Measurements from ENCODE around the gene MARCHF3. TPM values are rescaled to one million over a fixed set of nuclear protein-coding genes. Genes with fewer than 3 reads are reported as not detected.

Gene MARCHF3
- total RNA-seq, 6 experiments from 2014 or later: 0.33 to 4.3 (median 0.77) TPM

DNA sequence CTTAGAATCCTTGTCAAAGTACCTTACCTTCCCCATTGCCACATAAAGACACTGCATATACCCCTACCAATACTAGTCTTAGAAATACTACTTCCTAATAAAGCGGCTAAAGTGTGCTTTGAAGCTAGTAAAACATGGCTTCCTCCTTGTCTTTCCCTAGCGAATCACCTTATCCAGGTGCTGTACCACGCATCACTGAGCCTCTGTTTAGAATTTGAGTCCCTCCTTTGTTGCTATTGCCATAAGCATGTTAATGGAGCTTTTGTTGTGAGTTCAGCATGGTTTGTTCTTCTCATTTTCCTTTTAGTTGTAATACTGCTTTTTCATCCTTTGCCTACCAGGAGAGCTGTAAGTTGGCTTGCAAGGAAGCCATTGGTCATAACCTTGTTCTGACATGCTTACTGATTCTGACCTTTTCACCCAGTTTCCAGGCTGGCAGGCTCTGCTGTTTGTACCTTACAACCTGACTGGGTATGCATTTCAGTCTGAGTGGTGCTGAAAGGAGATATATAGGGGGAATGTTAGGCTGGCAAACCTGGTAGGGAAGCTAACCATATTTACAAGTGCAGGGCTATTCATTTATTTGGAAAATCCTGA lies 203.6 kb downstream of the MARCHF3 start:
- intact Hi-C loops (cut with DNase I): no loop called here
- ATAC-seq: no peak
- Histone ChIP-seq H3K4me3 (no peak overlapping the region), H3K9me3 (no peaks in the 10 kb centered on the region), H3K27me3 (no peaks in the 10 kb centered on the region), H3K4me1 (no peaks in the 10 kb centered on the region), H3K36me3 (peaks cover 0 to 7% (median 0%) of the 10 kb centered on the region in 4 donors), H3K27ac (no peak overlapping the region)
- WGBS (ENCODE audit: insufficient coverage, low coverage, low lambda C conversion rate, missing lambda C conversion rate): 73% methylated on average over 2 of the region's 3 CpGs
- TF ChIP-seq POLR2A (IDR thresholded peaks at IDR 0.05): no peak
- TF ChIP-seq, protein P1, sequence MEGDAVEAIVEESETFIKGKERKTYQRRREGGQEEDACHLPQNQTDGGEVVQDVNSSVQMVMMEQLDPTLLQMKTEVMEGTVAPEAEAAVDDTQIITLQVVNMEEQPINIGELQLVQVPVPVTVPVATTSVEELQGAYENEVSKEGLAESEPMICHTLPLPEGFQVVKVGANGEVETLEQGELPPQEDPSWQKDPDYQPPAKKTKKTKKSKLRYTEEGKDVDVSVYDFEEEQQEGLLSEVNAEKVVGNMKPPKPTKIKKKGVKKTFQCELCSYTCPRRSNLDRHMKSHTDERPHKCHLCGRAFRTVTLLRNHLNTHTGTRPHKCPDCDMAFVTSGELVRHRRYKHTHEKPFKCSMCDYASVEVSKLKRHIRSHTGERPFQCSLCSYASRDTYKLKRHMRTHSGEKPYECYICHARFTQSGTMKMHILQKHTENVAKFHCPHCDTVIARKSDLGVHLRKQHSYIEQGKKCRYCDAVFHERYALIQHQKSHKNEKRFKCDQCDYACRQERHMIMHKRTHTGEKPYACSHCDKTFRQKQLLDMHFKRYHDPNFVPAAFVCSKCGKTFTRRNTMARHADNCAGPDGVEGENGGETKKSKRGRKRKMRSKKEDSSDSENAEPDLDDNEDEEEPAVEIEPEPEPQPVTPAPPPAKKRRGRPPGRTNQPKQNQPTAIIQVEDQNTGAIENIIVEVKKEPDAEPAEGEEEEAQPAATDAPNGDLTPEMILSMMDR (IDR thresholded peaks at IDR 0.05): no peak
- DNase-seq: no peak

DNA sequence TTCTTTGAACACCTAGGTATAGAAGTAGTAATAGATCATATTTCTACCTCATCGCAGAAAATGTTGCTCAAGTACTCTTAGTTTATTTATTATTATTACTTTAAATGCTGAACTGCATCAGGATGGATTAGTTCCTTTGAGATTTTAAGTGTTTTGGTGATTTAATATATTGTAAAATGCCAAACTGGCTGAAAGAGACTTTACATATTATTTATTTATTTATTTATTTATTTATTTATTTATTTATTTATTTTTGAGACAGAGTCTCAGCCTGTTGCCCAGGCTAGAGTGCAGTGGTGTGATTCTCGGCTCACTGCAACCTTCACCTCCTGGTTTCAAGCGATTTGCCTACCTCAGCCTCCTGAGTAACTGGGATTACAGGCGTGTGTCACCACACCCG lies 211.1 kb downstream of the MARCHF3 start:
- intact Hi-C loops (cut with DNase I): no loop called here
- TF ChIP-seq POLR2A (IDR thresholded peaks at IDR 0.05): no peak
- TF ChIP-seq, protein P1 (IDR thresholded peaks at IDR 0.05): no peak
- H3K9me3 ChIP-seq: no peaks in the 10 kb centered on the region
- ATAC-seq (no peak), DNase-seq (no peak)
- H3K27me3 ChIP-seq: no peaks in the 10 kb centered on the region
- H3K36me3 ChIP-seq: no peaks in the 10 kb centered on the region
- WGBS (ENCODE audit: insufficient coverage, low coverage, low lambda C conversion rate, missing lambda C conversion rate): 89% methylated on average over 5 of the region's 5 CpGs
- no peak overlapping the region for H3K27ac ChIP-seq
- H3K4me3 ChIP-seq: no peak overlapping the region
- no peaks in the 10 kb centered on the region for H3K4me1 ChIP-seq

DNA sequence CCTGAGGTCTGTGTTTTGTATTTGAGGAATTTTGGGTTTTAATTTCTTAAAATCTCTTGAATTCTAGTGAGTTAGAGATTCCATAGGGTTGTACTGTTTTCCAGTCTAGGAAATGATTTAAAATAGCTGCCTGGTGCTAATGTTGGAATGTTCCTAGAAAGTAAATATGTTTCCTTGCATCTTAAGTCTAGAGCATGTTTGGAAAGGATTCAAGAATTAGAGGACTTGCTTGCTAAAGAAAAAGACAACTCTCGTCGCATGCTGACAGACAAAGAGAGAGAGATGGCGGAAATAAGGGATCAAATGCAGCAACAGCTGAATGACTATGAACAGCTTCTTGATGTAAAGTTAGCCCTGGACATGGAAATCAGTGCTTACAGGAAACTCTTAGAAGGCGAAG lies 211.6 kb downstream of the MARCHF3 start:
- no peaks in the 10 kb centered on the region for H3K27me3 ChIP-seq
- DNase-seq (no peak), ATAC-seq (no peak)
- intact Hi-C loops (cut with DNase I): no loop called here
- no peaks in the 10 kb centered on the region for H3K4me1 ChIP-seq
- H3K9me3 ChIP-seq: no peaks in the 10 kb centered on the region
- TF ChIP-seq, protein P1 (IDR thresholded peaks at IDR 0.05): no peak
- TF ChIP-seq POLR2A (IDR thresholded peaks at IDR 0.05): no peak
- H3K27ac ChIP-seq: no peak overlapping the region
- 100% methylated on average over 1 of the region's 4 CpGs for WGBS (ENCODE audit: insufficient coverage, low coverage, low lambda C conversion rate, missing lambda C conversion rate)
- no peak overlapping the region for H3K4me3 ChIP-seq
- H3K36me3 ChIP-seq: no peaks in the 10 kb centered on the region

Other genes with a start within 250 kb of the MARCHF3 start
- 1 to 10 TPM; 1.9 to 6.2 (median 3.7) TPM for gene C5orf63, start 42.9 kb upstream of the MARCHF3 start, total RNA-seq

Data from right lobe of liver (tissue), 6 donors.